NCI-H1417 treated with DMSO at 0.1 percent for 48 hours (cell line): Measurements from ENCODE around the gene KCNH3.
"Not testable (repeated sequence)": the region's sequence is repeated elsewhere in the genome, so short reads cannot be mapped to it uniquely, and the experiment has no call there.

Source experiments
- DNase-seq: peaks from one replicate; lab custom pipeline; 2025; lab: John Stamatoyannopoulos, UW

The KCNH3 gene, protein sequence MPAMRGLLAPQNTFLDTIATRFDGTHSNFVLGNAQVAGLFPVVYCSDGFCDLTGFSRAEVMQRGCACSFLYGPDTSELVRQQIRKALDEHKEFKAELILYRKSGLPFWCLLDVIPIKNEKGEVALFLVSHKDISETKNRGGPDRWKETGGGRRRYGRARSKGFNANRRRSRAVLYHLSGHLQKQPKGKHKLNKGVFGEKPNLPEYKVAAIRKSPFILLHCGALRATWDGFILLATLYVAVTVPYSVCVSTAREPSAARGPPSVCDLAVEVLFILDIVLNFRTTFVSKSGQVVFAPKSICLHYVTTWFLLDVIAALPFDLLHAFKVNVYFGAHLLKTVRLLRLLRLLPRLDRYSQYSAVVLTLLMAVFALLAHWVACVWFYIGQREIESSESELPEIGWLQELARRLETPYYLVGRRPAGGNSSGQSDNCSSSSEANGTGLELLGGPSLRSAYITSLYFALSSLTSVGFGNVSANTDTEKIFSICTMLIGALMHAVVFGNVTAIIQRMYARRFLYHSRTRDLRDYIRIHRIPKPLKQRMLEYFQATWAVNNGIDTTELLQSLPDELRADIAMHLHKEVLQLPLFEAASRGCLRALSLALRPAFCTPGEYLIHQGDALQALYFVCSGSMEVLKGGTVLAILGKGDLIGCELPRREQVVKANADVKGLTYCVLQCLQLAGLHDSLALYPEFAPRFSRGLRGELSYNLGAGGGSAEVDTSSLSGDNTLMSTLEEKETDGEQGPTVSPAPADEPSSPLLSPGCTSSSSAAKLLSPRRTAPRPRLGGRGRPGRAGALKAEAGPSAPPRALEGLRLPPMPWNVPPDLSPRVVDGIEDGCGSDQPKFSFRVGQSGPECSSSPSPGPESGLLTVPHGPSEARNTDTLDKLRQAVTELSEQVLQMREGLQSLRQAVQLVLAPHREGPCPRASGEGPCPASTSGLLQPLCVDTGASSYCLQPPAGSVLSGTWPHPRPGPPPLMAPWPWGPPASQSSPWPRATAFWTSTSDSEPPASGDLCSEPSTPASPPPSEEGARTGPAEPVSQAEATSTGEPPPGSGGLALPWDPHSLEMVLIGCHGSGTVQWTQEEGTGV

DNA sequence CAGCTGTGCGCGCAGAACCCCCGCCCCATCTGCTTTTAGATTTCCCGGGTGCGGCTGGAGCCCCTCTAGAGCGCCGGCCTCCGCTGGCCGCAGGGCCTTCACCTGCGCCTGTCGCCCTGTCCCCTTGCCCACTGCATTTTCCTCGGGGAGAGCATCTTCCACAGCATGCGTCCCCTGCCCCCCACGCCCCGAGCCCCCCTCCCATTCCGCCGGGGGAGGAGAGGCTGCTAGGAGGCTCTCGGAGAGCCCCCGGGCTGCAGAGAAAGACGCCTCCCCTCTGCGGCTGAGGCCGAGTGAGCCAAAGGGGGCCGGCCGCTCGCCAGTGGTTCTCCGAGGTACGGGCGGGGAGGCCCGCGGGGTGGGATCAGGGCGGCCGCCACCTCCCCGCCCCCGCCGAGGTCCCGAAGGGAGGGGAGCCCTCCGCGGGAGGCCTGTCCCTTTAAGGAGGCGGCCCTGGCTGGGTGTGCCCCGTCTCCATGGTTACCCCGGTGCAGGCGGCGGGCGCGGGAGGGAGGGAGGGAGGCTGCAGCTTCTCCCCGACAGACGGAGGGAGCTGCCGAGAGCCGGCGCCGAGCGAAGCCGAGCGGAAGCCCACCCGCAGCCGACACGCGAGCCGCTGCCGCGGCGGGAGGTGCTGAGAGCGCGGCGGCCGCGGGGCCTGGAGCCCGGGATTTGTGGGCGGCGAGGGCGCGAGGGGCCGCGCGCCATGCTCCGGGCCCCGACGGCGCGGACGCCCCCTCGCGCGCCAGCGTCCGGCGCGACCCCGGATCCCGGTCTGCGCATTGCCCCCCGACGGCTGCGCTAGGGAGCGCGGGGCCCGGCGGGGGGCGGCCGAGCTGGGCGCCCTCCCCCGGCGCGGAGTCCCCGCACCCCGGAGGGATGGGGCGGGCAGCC is at the start of gene KCNH3:
TSS of gene KCNH3 (plus strand) at position 521 of the 894 bp plus-strand sequence. CDS start 387 bp downstream, outside the sequence.
- DNase-seq, result peak; percentile 67

DNA sequence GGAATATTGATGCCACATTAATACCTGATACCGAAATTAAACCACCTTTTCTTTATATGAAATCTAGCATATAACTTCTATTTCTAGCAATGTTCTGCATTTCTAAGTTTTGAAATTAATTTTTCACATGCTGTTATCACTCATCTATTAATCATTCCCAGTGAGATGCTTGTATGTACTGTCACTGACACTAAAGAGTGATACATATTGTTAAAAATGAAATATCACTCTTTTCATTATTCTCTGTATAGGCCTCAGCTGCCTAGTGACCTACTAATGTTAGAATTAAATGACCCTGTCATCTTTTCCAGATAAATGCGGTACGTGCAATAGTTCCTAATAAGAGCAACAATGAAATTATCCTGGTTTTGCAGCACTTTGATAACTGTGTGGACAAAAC is 49.7 kb upstream of the KCNH3 start:
- DNase-seq, result no peak

DNA sequence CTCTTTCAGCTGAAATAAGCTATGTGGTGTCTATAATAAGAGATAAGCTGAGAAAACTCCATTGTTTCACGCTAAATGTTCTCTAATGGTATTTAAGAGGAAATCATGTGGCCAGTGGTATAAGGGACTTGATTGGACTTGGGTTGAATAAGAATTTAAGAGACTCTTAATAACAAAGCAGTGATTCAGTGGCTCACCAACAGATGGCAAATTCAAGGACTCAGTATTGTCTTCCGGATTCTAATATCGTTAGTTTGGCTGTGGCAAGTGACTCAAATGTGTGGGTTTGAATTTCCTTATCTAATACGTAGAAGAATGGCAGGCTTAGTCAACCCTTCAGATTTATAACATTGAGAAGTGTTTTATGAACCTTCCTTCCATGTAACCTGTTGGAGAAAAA is 49.1 kb upstream of the KCNH3 start:
- no peak for DNase-seq

DNA sequence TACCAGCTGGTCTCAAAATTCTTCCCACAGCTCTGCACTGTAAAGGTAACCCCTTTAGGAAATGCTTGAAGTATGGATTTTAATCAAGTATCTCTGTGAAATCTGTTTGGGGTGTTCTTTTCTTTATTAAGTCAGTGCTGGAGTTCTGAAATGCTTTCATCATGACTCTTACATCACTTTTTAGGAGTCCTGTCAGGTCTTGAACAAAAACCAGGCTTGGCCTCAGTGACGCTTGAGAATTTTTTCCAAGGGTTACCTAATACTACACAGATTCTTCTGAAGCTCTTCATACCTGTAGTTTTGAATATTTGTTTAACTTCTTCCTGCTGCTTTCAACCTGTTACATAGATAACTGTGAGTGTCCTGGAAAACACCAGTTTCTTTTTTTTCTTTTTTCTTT is 47.0 kb upstream of the KCNH3 start:
- no peak for DNase-seq

DNA sequence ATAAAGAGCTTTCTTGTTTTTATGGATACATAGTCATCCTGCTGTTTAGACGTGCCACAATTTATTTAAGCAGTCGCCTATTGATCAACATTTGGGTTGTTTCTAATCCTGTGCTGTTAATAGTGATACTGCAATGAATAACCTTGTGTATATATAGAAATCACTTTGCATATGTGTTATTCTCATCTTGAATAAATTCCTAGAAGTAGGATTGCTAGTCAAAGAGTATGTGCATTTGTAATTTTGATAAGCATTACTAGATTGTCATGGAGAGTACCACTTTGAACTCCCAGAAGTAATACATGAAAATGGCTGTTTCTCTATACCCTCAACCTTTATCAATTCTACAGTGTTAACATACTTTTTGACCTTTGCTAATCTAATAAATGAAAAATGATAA is 44.9 kb upstream of the KCNH3 start:
- DNase-seq, result no peak

DNA sequence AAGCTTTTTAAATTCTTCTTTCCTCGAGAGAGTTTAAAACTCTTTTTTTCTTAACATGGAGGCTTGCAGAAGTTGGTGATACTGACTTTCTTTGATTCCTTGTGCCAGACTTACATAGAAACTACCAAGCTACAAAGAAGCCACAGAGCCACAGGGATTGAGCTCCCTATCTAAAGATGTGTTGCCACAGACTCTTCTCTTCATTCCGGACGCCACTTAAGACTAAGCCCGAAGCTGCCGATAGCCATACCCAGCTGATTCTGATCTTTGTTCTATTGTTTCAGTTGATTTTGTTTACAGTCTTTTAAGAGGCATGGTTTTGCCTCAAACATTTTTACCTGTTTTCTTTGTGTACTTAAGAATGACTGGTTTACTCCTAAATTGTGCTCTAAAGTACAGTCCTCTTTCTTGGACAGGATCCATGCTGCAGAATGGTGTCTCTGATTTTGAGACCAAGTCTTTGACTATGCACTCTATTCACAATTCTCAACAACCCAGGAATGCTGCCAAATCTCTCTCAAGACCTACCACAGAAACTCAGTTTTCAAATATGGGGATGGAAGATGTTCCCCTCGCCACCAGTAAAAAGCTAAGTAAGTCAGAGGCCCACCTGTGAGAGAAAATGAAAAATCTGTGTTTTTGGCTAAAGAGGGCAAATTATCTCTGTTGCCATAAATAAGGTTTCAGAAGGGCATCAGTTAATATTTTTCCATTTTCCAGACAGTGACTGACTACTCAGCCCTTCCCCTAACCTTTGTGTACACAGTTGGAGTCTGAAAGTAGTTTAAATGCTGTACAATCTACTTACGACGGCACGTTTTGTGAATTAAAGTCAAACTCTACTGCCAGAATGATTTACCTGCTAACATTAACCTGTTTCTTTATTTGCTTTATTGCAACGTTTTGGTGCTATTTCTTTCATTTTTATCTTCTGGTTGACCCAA is 42.1 kb upstream of the KCNH3 start:
- DNase-seq, result no peak

DNA sequence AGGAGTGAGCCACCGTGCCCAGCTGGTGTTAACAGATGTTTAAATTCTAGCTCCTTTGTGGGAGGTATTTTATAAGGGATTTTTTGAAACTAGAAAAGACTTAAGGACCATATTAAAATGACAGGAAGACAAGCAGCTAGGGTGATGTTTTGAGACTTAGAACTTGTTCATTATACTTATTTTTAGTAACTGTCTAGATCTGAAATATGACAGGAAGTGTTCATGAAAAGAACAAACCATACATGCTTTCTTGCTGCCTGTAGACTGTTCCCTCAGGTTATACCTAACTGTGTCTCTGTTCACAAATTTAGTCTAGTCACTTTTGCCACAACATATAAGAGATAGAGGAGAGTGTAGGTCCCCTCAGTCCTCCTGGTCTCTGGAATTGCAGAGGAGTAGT is 36.9 kb upstream of the KCNH3 start:
- no peak for DNase-seq

DNA sequence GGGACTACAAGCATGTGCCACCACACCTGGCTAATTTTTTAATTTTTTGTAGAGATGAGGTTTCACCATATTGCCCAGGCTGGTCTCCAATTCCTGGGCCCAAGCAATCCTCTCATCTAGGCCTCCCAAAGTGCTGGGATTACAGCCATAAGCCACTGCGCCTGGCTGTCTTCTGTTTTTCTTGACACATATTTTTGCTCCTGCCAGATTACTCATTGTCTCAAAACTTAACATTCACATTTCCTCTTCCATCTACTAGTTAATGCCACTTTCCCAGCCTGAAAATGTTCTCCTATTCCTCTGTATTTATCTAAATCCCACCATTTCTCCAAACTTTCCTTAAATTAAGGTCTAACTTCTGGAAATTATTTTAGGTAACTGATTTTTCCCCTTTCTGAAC is 36.2 kb upstream of the KCNH3 start:
- no peak for DNase-seq

DNA sequence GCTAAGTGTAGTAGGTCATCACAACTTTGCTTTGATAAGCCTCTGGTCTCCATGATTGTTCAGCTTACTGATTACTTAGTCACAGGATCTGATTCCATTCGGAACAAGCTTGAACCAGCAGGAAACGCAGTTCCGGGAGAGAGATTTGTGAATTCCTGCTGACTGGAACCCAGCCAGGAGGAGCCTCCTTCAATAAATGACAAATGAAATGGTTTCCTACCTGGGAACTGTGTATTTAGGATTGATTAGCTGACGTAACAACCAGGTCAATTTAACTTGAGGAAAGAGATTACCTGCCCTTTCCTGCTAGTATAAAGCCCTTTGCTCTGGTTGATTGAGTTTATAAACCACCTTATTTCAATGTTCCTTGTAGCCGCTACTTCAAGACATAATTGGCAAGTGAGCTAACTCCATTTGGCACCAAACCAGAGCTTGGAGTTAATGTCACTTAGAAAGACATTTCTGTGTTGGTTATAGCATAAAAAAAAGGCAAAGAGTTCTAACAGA is 35.1 kb upstream of the KCNH3 start:
- DNase-seq, result no peak

DNA sequence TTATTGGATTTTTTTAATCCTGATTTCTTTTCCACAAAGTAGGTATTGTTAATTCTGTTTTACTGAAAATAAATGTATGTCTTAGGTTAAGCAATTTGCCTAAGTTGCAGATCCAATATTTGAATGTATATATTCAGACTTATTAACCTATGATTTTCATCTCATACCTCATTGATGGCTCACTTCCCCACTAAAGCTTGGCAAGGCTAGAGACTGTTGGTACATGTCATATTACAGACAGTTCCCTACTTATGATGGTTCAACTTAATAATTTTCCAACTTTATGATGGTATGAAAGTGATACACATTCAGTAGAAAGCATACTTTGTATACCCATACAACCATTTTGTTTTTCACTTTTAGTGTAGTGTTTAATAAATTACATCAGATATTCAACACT is 33.2 kb upstream of the KCNH3 start:
- DNase-seq, result no peak

DNA sequence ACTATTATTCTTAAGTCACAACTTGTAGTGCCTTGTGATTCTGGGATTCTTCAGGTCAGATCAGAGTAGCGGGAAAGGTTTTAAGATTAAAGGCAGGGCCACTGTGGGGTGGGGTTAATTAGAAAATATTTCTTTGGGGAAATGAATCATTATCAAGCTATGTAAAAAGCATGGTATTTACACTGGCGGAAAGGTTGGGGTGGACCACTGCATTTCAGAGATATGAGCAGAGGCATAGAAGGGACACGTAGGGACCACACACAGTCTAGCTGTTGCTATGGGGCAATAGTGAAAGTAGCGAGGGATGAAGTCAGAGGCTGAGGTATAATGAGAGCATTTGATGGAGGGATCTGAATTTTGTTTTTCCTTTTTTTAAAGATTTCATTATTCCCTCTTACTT is 31.7 kb upstream of the KCNH3 start:
- DNase-seq, result no peak

DNA sequence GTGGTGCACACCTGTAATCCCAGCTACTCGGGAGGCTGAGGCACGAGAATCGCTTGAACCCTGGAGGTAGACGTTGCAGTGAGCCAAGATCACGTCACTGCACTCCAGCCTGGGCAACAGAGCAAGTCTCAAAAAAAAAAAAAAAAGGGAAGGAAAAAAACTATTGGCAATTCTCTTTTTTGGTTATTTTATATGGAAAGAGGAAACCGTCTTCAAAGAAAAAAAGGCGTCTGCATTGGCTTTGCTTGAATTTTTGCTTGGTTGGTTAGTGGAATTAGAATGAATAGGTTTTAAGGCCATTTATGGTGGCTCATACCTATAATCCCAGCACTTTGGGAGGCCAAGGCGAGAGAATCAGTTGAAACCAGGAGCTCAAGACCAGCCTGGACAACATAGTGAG is 29.1 kb upstream of the KCNH3 start:
- DNase-seq, result not testable (repeated sequence)

DNA sequence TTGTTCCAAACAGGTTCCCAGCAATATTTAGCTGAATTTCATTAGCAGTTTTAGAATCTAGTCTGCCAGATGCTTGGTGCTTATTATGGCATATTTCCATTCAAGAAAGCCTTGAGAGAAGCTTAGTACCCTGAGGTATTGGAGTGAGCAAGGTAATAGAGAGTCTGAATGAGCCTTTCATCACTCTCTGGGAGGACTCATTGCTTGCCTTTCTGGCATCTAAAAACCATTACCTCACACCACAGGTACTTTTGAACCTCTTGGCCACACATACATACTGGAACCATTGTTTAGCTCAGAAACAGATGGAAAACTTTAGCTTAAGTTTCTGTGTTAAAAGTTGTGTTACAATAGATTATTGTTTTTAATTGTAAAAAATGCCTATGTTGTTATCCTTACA is 27.4 kb upstream of the KCNH3 start:
- no peak for DNase-seq

DNA sequence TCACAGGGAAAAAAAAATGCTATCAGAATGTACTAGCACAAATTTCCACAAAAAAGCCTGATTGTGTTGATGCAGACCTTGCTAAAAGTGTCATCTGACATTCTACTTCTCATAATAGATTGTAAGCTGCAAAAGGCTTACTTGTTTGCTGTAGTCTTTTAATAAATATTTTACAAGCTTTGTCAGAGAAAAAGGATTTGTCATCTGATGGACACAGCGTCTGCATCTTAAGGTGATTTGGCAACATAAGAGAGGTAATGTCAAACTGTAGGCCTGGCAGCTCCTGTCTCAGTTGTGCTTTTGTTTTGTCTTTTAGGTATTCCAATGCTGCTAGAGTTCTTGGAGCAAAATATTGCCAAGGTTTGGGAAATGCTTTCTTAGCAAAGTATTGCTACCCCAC is 26.3 kb upstream of the KCNH3 start:
- no peak for DNase-seq

DNA sequence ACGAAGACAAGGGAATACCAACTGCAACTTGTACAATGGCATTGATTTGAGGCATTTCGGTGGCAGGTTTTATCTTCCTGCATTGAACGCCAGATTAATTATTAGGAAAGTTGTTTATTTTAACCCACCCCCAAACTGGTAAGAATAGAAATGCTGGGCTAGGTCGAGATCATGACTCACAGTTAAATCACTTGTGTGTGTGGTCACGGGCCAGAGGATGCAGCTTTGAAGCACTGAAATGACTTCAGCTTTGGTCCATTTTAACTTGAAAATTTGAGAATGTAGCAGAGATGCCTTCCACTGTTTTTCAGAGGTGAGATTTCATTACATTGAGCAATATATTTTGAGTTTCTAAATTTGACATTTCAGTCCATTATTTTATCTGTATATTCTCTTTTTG is 23.6 kb upstream of the KCNH3 start:
- DNase-seq, result no peak

DNA sequence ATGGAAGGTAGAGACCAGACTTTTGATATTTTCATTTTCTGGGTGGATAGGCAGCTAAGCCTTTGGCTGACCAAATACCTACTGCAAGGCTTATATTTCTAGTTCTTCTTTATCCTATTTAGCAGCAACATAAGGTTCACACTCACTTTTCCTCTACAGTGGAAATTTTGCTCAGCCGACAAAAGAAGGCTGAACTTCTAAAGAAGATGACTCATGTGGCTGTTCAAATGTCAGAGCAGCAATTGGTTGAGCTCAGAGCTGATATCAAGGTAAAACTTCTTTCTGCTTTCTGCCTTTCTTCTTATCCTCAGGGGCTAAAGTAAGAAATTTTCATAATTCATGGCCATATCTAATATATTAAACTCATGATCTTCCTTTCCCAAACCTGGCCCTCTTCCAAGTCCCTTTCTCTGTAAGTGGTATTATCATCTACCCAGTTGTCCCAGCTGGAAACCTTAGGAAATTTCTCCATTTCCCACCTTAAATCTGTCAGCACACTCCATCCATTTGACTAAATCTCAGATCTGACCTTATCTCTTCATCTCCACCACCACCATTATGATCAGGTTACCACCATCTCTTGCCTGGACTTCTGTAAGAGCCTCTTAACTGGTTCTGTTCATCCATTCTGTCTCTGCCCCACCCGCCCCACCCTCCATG is 19.8 kb upstream of the KCNH3 start:
- no peak for DNase-seq

DNA sequence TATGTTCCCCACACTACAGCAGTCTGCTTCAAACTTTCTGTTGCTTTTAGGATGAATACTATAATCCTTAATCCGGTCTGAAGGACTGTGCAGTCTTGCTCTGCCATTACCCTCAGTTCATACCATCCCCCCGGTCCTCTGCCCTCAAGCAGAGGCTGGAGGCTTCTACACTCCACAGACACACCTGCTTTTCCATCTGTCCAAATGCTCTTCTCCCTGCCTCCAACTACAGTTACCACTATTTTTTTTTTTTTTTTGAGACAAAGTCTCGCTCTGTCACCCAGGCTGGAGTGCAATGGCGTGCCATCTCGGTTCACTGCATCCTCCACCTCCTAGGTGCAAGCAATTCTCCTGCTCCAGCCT is 19.3 kb upstream of the KCNH3 start:
- no peak for DNase-seq

DNA sequence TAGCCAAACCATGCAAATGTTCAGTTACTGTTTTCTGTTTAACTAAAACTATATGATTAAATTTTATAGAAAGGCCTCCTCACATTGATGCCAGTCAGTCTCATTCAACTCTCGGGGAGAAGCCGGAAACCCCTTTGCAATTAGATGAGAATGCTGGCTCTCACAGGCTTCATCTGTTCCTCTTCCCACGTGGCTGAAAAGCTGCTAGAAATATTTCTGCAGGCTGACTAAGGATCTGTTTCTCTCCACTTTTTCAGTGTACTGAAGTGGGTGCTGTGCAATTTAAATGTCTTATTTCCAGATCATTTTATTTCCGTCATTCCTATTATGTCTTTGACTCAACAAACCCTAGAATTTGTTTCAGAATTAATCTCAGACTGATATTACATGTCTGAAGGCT is 17.4 kb upstream of the KCNH3 start:
- DNase-seq, result no peak

DNA sequence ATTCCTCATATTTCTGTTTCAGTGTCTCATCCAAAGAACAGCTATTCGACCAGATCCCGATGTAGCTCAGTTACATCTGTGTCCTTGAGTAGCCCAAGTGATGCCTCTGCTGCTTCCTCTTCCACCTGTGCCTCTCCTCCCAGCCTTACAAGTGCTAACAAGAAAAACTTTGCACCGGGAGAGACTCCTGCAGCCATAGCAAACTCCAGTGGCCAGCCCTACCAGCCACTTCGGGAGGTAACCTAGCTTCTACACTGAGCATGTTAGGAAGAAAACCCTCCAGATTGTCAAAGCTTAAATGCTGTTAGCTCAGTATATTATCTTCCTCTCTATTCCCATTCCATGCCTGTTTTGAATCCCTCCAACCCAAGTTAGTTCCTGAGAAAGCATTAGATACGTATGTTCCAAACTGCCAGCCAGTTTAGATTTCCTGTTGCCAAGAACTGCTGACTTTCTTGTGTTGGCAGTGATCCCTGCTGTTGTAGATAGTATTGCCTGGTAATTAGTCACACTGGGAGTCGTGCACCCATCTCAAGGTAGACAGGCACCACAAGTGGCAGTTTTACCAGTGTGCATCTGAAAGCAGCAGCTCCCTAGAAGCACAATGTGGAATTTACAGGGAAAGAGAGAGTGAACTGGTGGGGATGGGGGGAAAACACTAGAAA is 14.0 kb upstream of the KCNH3 start:
- no peak for DNase-seq
